HG03280 (cell line): ENCODE data around the gene GLI3.

Source experiments
- ATAC-seq: cut with Tn5 transposase; IDR thresholded peaks from one replicate; pipeline ENCODE4 v1.9.1; 2021; ENCODE audit warnings: mild to moderate bottlenecking, moderate library complexity; ENCODE audit not compliant: unreplicated experiment

The GLI3 gene

GRCh38 chr7:42180806-42181205 is 56.2 kb downstream of the GLI3 start:
- no peak for ATAC-seq

- no peak for ATAC-seq
These were observed 60.3 kb downstream of the GLI3 start for GRCh38 chr7:42176724-42177101.

GRCh38 chr7:42175834-42176723 is 60.9 kb downstream of the GLI3 start:
- ATAC-seq = no peak

GRCh38 chr7:42174391-42174912 is 62.6 kb downstream of the GLI3 start:
- no peak for ATAC-seq

- no peak for ATAC-seq
These were observed 66.3 kb downstream of the GLI3 start for GRCh38 chr7:42170724-42171123.

- no peak for ATAC-seq
These were observed 68.5 kb downstream of the GLI3 start for GRCh38 chr7:42168512-42168911.

GRCh38 chr7:42167631-42168236 is 69.3 kb downstream of the GLI3 start:
- no peak for ATAC-seq

GRCh38 chr7:42167206-42167605 is 69.8 kb downstream of the GLI3 start:
- no peak for ATAC-seq

- ATAC-seq = no peak
These were observed 72.1 kb downstream of the GLI3 start for GRCh38 chr7:42164881-42165428.

- ATAC-seq = no peak
These were observed 74.3 kb downstream of the GLI3 start for GRCh38 chr7:42162560-42163325.

GRCh38 chr7:42161719-42162118 is 75.3 kb downstream of the GLI3 start:
- no peak for ATAC-seq

- no peak for ATAC-seq
These were observed 75.9 kb downstream of the GLI3 start for GRCh38 chr7:42161110-42161509.

GRCh38 chr7:42159130-42159529 is 77.9 kb downstream of the GLI3 start:
- no peak for ATAC-seq

- ATAC-seq = no peak
These were observed 79.9 kb downstream of the GLI3 start for GRCh38 chr7:42156967-42157721.

GRCh38 chr7:42156291-42156865 is 80.6 kb downstream of the GLI3 start:
- ATAC-seq = no peak

- no peak for ATAC-seq
These were observed 81.3 kb downstream of the GLI3 start for GRCh38 chr7:42155584-42156290.

GRCh38 chr7:42154173-42154572 is 82.8 kb downstream of the GLI3 start:
- no peak for ATAC-seq

- ATAC-seq = no peak
These were observed 84.4 kb downstream of the GLI3 start for GRCh38 chr7:42152329-42153205.
